GM12878 (cell line): ENCODE data around the gene PIK3R5. TPM values are rescaled to one million over a fixed set of nuclear protein-coding genes. Genes with fewer than 3 reads are reported as not detected.

Source experiments
- ATAC-seq: fragments of 200-7000 bp; cut with Tn5 transposase; 3 replicates; pipeline ENCODE4 v1.9.1; 2020; ENCODE audit warnings: mild to moderate bottlenecking, moderate library complexity
- BruUV-seq: library from RNA; stranded (reverse); fragments of 400-500 nt; replicated peaks from 2 replicates; lab custom pipeline; 2021; lab: Mats Ljungman, UMichigan
- CTCF ChIA-PET: fragments of 300-600 bp; sonication (Branson Sonifier 250); formaldehyde crosslinking; extraction: SDS; loops from one replicate; lab custom pipeline; 2021; ENCODE audit warnings: inconsistent platforms; lab: Yijun Ruan, JAX
- POLR2A ChIA-PET: fragments of 350-600 bp; formaldehyde crosslinking; extraction: SDS; loops from one replicate; lab custom pipeline; 2021; ENCODE audit warnings: inconsistent platforms; lab: Charles Lee
- RAD21 ChIA-PET: fragments of 300-600 bp; sonication (Branson Sonifier 250); formaldehyde crosslinking; loops from one replicate; lab custom pipeline; 2023; ENCODE audit warnings: antibody characterized with exemption; ENCODE audit not compliant: unreplicated experiment; lab: Charles Lee
- SMC1A ChIA-PET: fragments of 300-600 bp; sonication (Branson Sonifier 250); formaldehyde crosslinking; loops from one replicate; lab custom pipeline; 2023; ENCODE audit not compliant: unreplicated experiment, uncharacterized antibody; lab: Charles Lee
- DNase-seq: peaks from one replicate; pipeline ENCODE4 v3.0.0-alpha.2; 2011; ENCODE audit warnings: low read depth, low spot score
- FAIRE-seq: peaks from 3 replicates; lab custom pipeline; 2011; peaks lifted over from hg19 to GRCh38; lab: Jason Lieb, UNC
- H2AFZ ChIP-seq: 2 replicates; pipeline ENCODE4 v1.6.0; 2011; ENCODE audit warnings: low read depth, low read length, control low read depth; ENCODE audit not compliant: control insufficient read depth
- H3K27ac ChIP-seq: 2 replicates; pipeline ENCODE4 v1.5.1; 2011; ENCODE audit warnings: control low read depth; ENCODE audit not compliant: control insufficient read depth, insufficient read depth
- H3K27me3 ChIP-seq, 2 experiments: replicated peaks in 1 of 2; 2 replicates each; pipeline versions ENCODE4 v1.6.0 to v1.6.1; 2011; ENCODE audit warnings: low read length in 1 of 2; ENCODE audit not compliant: control insufficient read depth in 2 of 2, insufficient read depth in 2 of 2
- H3K36me3 ChIP-seq, 2 experiments: 2 replicates each; pipeline ENCODE4 v1.5.1; 2011; ENCODE audit warnings: low read length in 1 of 2; ENCODE audit not compliant: control insufficient read depth in 2 of 2, insufficient read depth in 2 of 2
- H3K4me1 ChIP-seq: 2 replicates; pipeline ENCODE4 v1.6.1; 2011; ENCODE audit warnings: mild to moderate bottlenecking, low read length, moderate library complexity, mixed read lengths; ENCODE audit not compliant: control insufficient read depth, insufficient read depth
- H3K4me2 ChIP-seq: 2 replicates; pipeline ENCODE4 v1.6.0; 2011; ENCODE audit warnings: control low read depth; ENCODE audit not compliant: control insufficient read depth, insufficient read depth
- H3K4me3 ChIP-seq: fragments of 200-600 bp; sonication (generic); 2 replicates; pipeline ENCODE4 v1.5.1; 2016
- H3K79me2 ChIP-seq: 2 replicates; pipeline ENCODE4 v1.6.0; 2011; ENCODE audit warnings: low read length; ENCODE audit not compliant: control insufficient read depth, insufficient read depth
- H3K9ac ChIP-seq: 2 replicates; pipeline ENCODE4 v1.8.0; 2011; ENCODE audit warnings: low read length, control low read depth, mixed read lengths; ENCODE audit not compliant: control insufficient read depth, insufficient read depth
- H3K9me3 ChIP-seq: replicated peaks from 3 replicates; pipeline ENCODE4 v1.5.1; 2011; ENCODE audit warnings: mild to moderate bottlenecking, low read length; ENCODE audit not compliant: control insufficient read depth, insufficient read depth
- H4K20me1 ChIP-seq: 2 replicates; pipeline ENCODE4 v1.6.0; 2011; ENCODE audit not compliant: control insufficient read depth, insufficient read depth
- EGR1 ChIP-seq, 2 experiments: IDR thresholded peaks; 1 replicate in 1 of 2; 2 replicates in 1 of 2; pipeline ENCODE4 v1.6.1; 2011 to 2012; ENCODE audit warnings: low read depth in 2 of 2, low read length in 2 of 2, borderline replicate concordance in 1 of 2, mild to moderate bottlenecking in 1 of 2, moderate library complexity in 1 of 2
- HDAC6 ChIP-seq: fragments of 200-600 bp; sonication (generic); IDR thresholded peaks from one replicate; pipeline ENCODE4 v1.8.0; 2017; ENCODE audit warnings: antibody characterized with exemption; ENCODE audit not compliant: unreplicated experiment
- MYB ChIP-seq: fragments of 150-350 bp; IDR thresholded peaks from 2 replicates; pipeline ENCODE4 v1.6.1; 2014; ENCODE audit warnings: mild to moderate bottlenecking, low read depth, low read length, borderline replicate concordance
- NBN ChIP-seq: fragments of 450-650 bp; IDR thresholded peaks from 2 replicates; pipeline ENCODE4 v1.6.1; 2016
- RAD21 ChIP-seq: IDR thresholded peaks from 2 replicates; pipeline ENCODE4 v1.6.1; 2011; ENCODE audit warnings: mild to moderate bottlenecking, low read depth, low read length, moderate library complexity; ENCODE audit not compliant: insufficient read depth
- RCOR1 ChIP-seq: conservative IDR thresholded peaks from 2 replicates; pipeline ENCODE4 v1.6.1; 2012; ENCODE audit warnings: low read depth, low read length, improper control_type of control experiment
- SMC3 ChIP-seq: IDR thresholded peaks from 2 replicates; pipeline ENCODE4 v1.6.1; 2011; ENCODE audit warnings: low read length, improper control_type of control experiment, borderline replicate concordance
- TAF1 ChIP-seq: IDR thresholded peaks from 2 replicates; pipeline ENCODE4 v1.6.1; 2011; ENCODE audit warnings: mild to moderate bottlenecking, low read depth, low read length, borderline replicate concordance
- TCF3 ChIP-seq: IDR thresholded peaks from 2 replicates; pipeline ENCODE4 v1.6.1; 2012; ENCODE audit warnings: low read depth, mild to moderate bottlenecking, low read length, borderline replicate concordance; ENCODE audit not compliant: insufficient read depth
- USF2 ChIP-seq: IDR thresholded peaks from 2 replicates; pipeline ENCODE4 v1.6.1; 2011; ENCODE audit warnings: low read depth, low read length, improper control_type of control experiment, borderline replicate concordance
- ZNF274 ChIP-seq: IDR thresholded peaks from one replicate; pipeline ENCODE4 v1.8.0; 2011; ENCODE audit not compliant: insufficient read length, insufficient read depth
- WGBS: methylation state at CpG from one replicate; pipeline ENCODE4 v1.1.6; 2016; ENCODE audit warnings: low lambda C conversion rate; ENCODE audit not compliant: insufficient replicate concordance, insufficient coverage; ENCODE audit errors: missing lambda C conversion rate; 5-methylcytosine and 5-hydroxymethylcytosine counted together
- in situ Hi-C: fragments of 300-500 bp; cut with MboI; formaldehyde crosslinking; loops from 9 replicates; pipeline ENCODE4 v1.14.3; 2018; ENCODE audit warnings: mixed read lengths
- intact Hi-C: fragments of 100-400 bp; cut with micrococcal nuclease; formaldehyde crosslinking; loops from one replicate; pipeline ENCODE4 v1.14.2; 2022; ENCODE audit not compliant: unreplicated experiment
- polyA plus RNA-seq, 11 experiments: library from polyadenylated mRNA; depleted of rRNA in 4 of 11; unstranded in 6 of 11; stranded (reverse) in 5 of 11; fragments of >200 nt; fragmentation: Nextera tagmentation in 4 of 11; fragmentation: Illumina TruSeq in 1 of 11; extraction: Ambion mirVana in 4 of 11; extraction: Trizol in 1 of 11; gene quantifications; 1 replicate in 1 of 11; 2 replicates in 10 of 11; pipeline versions ENCODE4 v1.2.1 to v1.2.3, GENCODE V29; 2011 to 2016; ENCODE audit warnings: inconsistent platforms in 2 of 11, missing spikeins in 2 of 11, low read depth in 1 of 11
- total RNA-seq, 4 experiments: library from RNA; depleted of rRNA in 3 of 4; stranded (reverse); fragments of >200 nt in 3 of 4; fragmentation: Illumina TruSeq in 1 of 4; extraction: Trizol in 1 of 4; gene quantifications; 2 replicates each; pipeline versions ENCODE4 v1.2.1 to v1.2.3, GENCODE V29; 2013 to 2021

Gene PIK3R5
- total and polyA plus RNA-seq, 10 of the 15 experiments (the other 5 are each of a cell fraction or from before 2014, with no cell fraction given), result 9.5 to 50.8 (median 35.5) TPM

GRCh38 chr17:8893621-8894201 is 71.8 kb downstream of the PIK3R5 start:
- Histone ChIP-seq H3K36me3 (peaks cover 6 to 27% of the 10 kb centered on the region in 2 experiments; a peak in 3 of 4 replicates), H3K9me3 (no peaks in the 10 kb centered on the region), H3K27me3 (no peaks in the 10 kb centered on the region), H3K27ac (peak overlapping the region; percentile 98), H3K4me3 (no peak overlapping the region), H3K4me2 (no peak overlapping the region; the same call in 1 of the 2 replicates), H2AFZ (no peak overlapping the region), H4K20me1 (no peaks in the 10 kb centered on the region), H3K4me1 (peaks cover 58% of the 10 kb centered on the region), H3K79me2 (peaks cover 8% of the 10 kb centered on the region; the same call in 1 of the 2 replicates), H3K9ac (no peak overlapping the region)
- ChIA-PET RAD21 (interaction anchor here (0.7 to 7.7 kb wide), 15 partner anchors 21 to 484 kb away, joined by 4 to 115 read pairs (median 15); partner anchors contain the start of genes PIK3R5 and PIK3R6), POLR2A (interaction anchor here (0.5 to 8.2 kb wide), 8 partner anchors 17 to 87 kb away, joined by 3 to 74 read pairs (median 3); no protein-coding TSS in a partner anchor), CTCF (interaction anchor here (1.2 to 11.1 kb wide), 19 partner anchors 15 to 669 kb away, joined by 3 to 162 read pairs (median 13); partner anchors contain the start of gene PIK3R6), SMC1A (interaction anchor here (0.6 to 13.6 kb wide), 22 partner anchors 8 to 510 kb away, joined by 3 to 208 read pairs (median 9); partner anchors contain the start of genes PIK3R5 and PIK3R6)
- intact Hi-C loops (loop anchor here (2.0 to 10.0 kb wide), 3 partner anchors 86 to 479 kb away; no protein-coding TSS in a partner anchor), in situ Hi-C loops (no loop called here)
- no TSS peak for BruUV-seq
- 92% methylated on average over 15 of the region's 15 CpGs for WGBS
- TF ChIP-seq USF2, result no peak
- TF ChIP-seq TAF1, result no peak
- TF ChIP-seq RAD21, result no peak
- TF ChIP-seq HDAC6, result no peak
- TF ChIP-seq SMC3, result no peak
- no peak for TF ChIP-seq TCF3
- TF ChIP-seq NBN, result no peak
- no peak for TF ChIP-seq EGR1 (IDR thresholded peaks at IDR 0.05; ENCODE audit: borderline replicate concordance in 1 of 2, low read depth in 2 of 2, low read length in 2 of 2)
- no peak for TF ChIP-seq RCOR1
- TF ChIP-seq ZNF274, result no peak
- TF ChIP-seq MYB, result no peak
- FAIRE-seq (no peak), DNase-seq (no peak), ATAC-seq (no peak)
